ENCODE measurements around the gene CYBRD1. TPM values are rescaled to one million over a fixed set of nuclear protein-coding genes. Genes with fewer than 3 reads are reported as not detected.

CYBRD1 gene
- total RNA-seq, 1 experiment from 2014 or later, result 9.7 TPM

- H3K4me1 Mint-ChIP-seq (ENCODE audit: low read depth, unreplicated experiment), result peaks cover 18% of the 10 kb centered on the region
- no peak overlapping the region for H3K4me3 ChIP-seq (ENCODE audit: low read depth, low read length)
- intact Hi-C loops (cut with micrococcal nuclease; ENCODE audit: unreplicated experiment), result no loop called here
- H3K4me1 ChIP-seq, result peaks cover 13% of the 10 kb centered on the region; the same call in 1 of the 2 replicates
- DNase-seq, result no peak
- no TSS peak for BruUV-seq (replicated peaks)
- CTCF ChIA-PET, result no interaction called here
- H3K27me3 Mint-ChIP-seq (ENCODE audit: insufficient read depth, unreplicated experiment), result no peaks in the 10 kb centered on the region
- H3K9me3 Mint-ChIP-seq (ENCODE audit: unreplicated experiment), result no peaks in the 10 kb centered on the region
- peaks cover 14% of the 10 kb centered on the region for H3K36me3 Mint-ChIP-seq (ENCODE audit: insufficient read depth, unreplicated experiment)
- H3K27ac Mint-ChIP-seq (ENCODE audit: unreplicated experiment), result no peak overlapping the region
- no peak for TF ChIP-seq CTCF (IDR thresholded peaks at IDR 0.05; ENCODE audit: insufficient read depth in 1 of 2, low read depth in 1 of 2, low read length in 1 of 2, severe bottlenecking in 1 of 2, unreplicated experiment in 1 of 2)
- H3K9me3 ChIP-seq, result no peaks in the 10 kb centered on the region
- POLR2A ChIA-PET, result no interaction called here
- no peaks in the 10 kb centered on the region for H3K27me3 ChIP-seq (replicated peaks; ENCODE audit: control insufficient read depth, insufficient read depth, low read length)
- peaks cover 1% of the 10 kb centered on the region for H3K36me3 ChIP-seq (ENCODE audit: control insufficient read depth, insufficient read depth, low read length)
- H3K4me3 Mint-ChIP-seq (ENCODE audit: unreplicated experiment), result no peak overlapping the region
Measured at GRCh38 chr2:171479154-171479814, 43.0 kb upstream of the CYBRD1 start.

GRCh38 chr2:171480908-171481307 lies 41.4 kb upstream of the CYBRD1 start:
- Mint-ChIP-seq H3K4me3 (ENCODE audit: unreplicated experiment) (no peak overlapping the region), H3K27me3 (ENCODE audit: insufficient read depth, unreplicated experiment) (no peaks in the 10 kb centered on the region), H3K9me3 (ENCODE audit: unreplicated experiment) (no peaks in the 10 kb centered on the region), H3K36me3 (ENCODE audit: insufficient read depth, unreplicated experiment) (peaks cover 9% of the 10 kb centered on the region), H3K27ac (ENCODE audit: unreplicated experiment) (peak overlapping the region; percentile 12), H3K4me1 (ENCODE audit: low read depth, unreplicated experiment) (peaks cover 18% of the 10 kb centered on the region)
- Histone ChIP-seq H3K36me3 (ENCODE audit: control insufficient read depth, insufficient read depth, low read length) (peaks cover 1% of the 10 kb centered on the region), H3K4me3 (ENCODE audit: low read depth, low read length) (no peak overlapping the region), H3K27me3 (replicated peaks; ENCODE audit: control insufficient read depth, insufficient read depth, low read length) (no peaks in the 10 kb centered on the region), H3K4me1 (peaks cover 13% of the 10 kb centered on the region; the same call in 1 of the 2 replicates), H3K9me3 (no peaks in the 10 kb centered on the region)
- no peak for TF ChIP-seq CTCF (IDR thresholded peaks at IDR 0.05; ENCODE audit: insufficient read depth in 1 of 2, low read depth in 1 of 2, low read length in 1 of 2, severe bottlenecking in 1 of 2, unreplicated experiment in 1 of 2)
- intact Hi-C loops (cut with micrococcal nuclease; ENCODE audit: unreplicated experiment), result no loop called here
- no TSS peak for BruUV-seq (replicated peaks)
- ChIA-PET POLR2A (no interaction called here), CTCF (no interaction called here)
- no peak for DNase-seq

GRCh38 chr2:171482308-171482707 lies 40.0 kb upstream of the CYBRD1 start:
- Histone ChIP-seq H3K27me3 (replicated peaks; ENCODE audit: control insufficient read depth, insufficient read depth, low read length) (no peaks in the 10 kb centered on the region), H3K9me3 (no peaks in the 10 kb centered on the region), H3K4me3 (ENCODE audit: low read depth, low read length) (no peak overlapping the region), H3K36me3 (ENCODE audit: control insufficient read depth, insufficient read depth, low read length) (peaks cover 1% of the 10 kb centered on the region), H3K4me1 (peaks cover 13% of the 10 kb centered on the region; the same call in 1 of the 2 replicates)
- ChIA-PET CTCF (no interaction called here), POLR2A (interaction anchor here (1.0 kb wide), 1 partner anchor 48 kb away, joined by 4 read pairs; the partner anchor contains the start of genes DCAF17 and METTL8)
- H3K27ac Mint-ChIP-seq (ENCODE audit: unreplicated experiment), result no peak overlapping the region
- intact Hi-C loops (cut with micrococcal nuclease; ENCODE audit: unreplicated experiment), result no loop called here
- H3K36me3 Mint-ChIP-seq (ENCODE audit: insufficient read depth, unreplicated experiment), result peaks cover 9% of the 10 kb centered on the region
- no TSS peak for BruUV-seq (replicated peaks)
- H3K4me1 Mint-ChIP-seq (ENCODE audit: low read depth, unreplicated experiment), result peaks cover 18% of the 10 kb centered on the region
- no peak for DNase-seq
- H3K9me3 Mint-ChIP-seq (ENCODE audit: unreplicated experiment), result no peaks in the 10 kb centered on the region
- H3K27me3 Mint-ChIP-seq (ENCODE audit: insufficient read depth, unreplicated experiment), result no peaks in the 10 kb centered on the region
- H3K4me3 Mint-ChIP-seq (ENCODE audit: unreplicated experiment), result no peak overlapping the region
- TF ChIP-seq CTCF (IDR thresholded peaks at IDR 0.05; ENCODE audit: insufficient read depth in 1 of 2, low read depth in 1 of 2, low read length in 1 of 2, severe bottlenecking in 1 of 2, unreplicated experiment in 1 of 2), result no peak

All from Caco-2 (cell line).